Measurements from ENCODE around the gene SPACA5. TPM values are rescaled to one million over a fixed set of nuclear protein-coding genes. Genes with fewer than 3 reads are reported as not detected.
"Not testable (repeated sequence)": the region's sequence is repeated elsewhere in the genome, so short reads cannot be mapped to it uniquely, and the experiment has no call there.

The SPACA5 gene
- not detected for total RNA-seq

- not testable (repeated sequence) for DNase-seq (ENCODE audit: low read depth in 2 of 3, low spot score in 2 of 3)
Observed at GRCh38 chrX:48006688-48007087, at the start of gene SPACA5. Gene SPACA5 (plus strand): TSS chrX:48006988. CDS start chrX:48007803, 815 bp downstream.

DNA sequence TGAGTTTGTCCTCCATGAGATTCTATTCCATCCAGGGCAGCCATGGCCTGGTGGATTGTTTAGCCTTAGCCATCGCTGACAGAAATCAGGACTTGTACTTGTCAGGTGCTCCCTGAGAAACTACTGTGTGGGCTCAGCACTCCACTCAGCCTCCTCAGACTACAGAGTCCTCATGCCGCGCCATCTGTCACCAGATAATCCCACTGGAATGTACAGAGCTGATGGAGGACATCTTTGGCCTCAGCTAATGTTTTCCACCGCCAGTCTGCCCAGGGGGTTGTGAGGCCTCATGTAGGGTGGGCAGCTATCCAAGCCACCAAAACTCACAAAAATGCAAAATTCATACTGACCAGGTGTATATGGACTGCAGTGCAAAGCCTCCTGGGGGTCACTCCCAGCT, 48.6 kb upstream of the SPACA5 start:
- not testable (repeated sequence) for DNase-seq (ENCODE audit: low read depth in 2 of 3, low spot score in 2 of 3)

GRCh38 chrX:47958761-47959342, 47.9 kb upstream of the SPACA5 start:
- DNase-seq (ENCODE audit: low read depth in 2 of 3, low spot score in 2 of 3) = peak in 1 of 3 donors; percentile 61

GRCh38 chrX:47960406-47960805, 46.4 kb upstream of the SPACA5 start:
- peak in 1 of 3 donors; percentile 4 for DNase-seq (ENCODE audit: low read depth in 2 of 3, low spot score in 2 of 3)

GRCh38 chrX:47961830-47962229, 45.0 kb upstream of the SPACA5 start:
- not testable (repeated sequence) for DNase-seq (ENCODE audit: low read depth in 2 of 3, low spot score in 2 of 3)

DNA sequence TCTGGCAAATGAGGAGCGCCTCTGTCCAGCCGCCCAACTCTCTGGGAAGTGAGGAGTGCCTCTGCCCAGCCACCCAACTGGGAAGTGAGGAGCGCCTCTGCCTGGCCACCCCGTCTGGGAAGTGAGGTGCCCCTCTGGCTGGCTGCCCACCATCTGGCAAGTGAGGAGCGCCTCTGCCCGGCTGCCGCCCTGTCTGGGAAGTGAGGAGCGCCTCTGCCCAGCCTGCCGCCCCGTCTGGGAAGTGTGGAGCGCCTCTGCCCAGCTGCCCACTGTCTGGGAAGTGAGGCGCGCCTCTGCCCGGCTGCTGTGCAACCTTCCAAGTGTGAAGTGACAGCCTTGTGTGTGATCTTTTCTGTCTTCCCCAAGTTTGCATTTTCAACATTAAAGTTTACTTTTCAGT, 41.3 kb upstream of the SPACA5 start:
- DNase-seq (ENCODE audit: low read depth in 2 of 3, low spot score in 2 of 3) = not testable (repeated sequence)

DNA sequence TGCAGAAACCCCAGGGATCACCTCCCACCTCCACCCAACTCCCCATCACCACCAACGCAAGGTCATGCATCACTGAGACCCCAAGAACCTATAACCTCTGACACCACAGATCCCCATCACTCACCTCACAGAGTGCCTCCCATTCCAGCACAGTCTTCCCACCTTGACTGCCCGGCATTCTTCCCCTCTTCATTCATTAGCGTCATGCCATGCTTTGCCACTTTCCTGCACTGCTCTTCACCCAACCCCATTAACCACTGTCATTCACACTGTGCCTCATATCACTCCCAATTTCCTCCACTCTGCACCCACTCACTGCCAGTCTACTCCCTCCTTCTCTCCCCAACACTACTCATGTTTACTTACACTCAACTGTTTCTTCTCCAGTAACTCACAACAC, 33.6 kb upstream of the SPACA5 start:
- DNase-seq (ENCODE audit: low read depth in 2 of 3, low spot score in 2 of 3) = no peak

DNA sequence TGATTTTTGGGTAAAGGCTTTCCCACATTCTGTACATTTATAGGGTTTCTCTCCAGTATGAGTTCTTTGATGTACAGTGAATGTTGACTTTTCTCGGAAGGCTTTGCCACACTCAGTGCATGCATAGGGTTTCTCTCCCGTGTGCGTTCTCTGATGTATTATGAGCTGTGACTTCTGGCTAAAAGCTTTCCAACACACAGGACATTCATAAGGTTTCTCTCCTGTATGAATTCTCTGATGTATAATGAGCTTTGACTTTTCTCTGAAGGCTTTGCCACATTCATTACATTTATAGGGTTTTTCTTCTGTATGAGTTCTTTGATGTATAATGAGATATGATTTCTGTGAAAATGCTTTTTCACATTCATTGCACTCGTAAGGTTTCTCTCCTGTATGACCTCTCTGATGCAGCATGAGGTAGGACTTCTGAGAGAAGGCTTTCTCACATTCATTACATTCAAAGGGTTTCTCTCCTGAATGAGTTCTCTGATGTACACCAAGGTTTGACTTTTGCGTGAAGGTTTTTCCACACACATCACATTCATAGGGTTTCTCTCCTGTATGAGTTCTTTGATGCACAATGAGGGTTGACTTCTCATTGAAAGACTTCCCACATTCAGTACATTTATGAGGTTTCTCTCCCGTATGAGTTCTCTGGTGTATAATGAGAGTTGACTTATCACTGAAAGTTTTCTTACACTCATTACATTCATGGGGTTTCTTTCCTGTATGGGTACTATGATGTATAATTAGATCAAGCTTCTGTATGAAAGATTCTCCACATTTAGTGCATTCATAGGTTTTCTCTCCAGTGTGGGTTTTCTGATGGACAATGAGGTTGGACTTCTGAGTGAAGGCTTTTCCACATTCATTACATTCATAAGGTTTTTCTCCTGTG, 30.3 kb upstream of the SPACA5 start:
- no peak for DNase-seq (ENCODE audit: low read depth in 2 of 3, low spot score in 2 of 3)

GRCh38 chrX:47991263-47992094, 15.3 kb upstream of the SPACA5 start:
- no peak for DNase-seq (ENCODE audit: low read depth in 2 of 3, low spot score in 2 of 3)

DNA sequence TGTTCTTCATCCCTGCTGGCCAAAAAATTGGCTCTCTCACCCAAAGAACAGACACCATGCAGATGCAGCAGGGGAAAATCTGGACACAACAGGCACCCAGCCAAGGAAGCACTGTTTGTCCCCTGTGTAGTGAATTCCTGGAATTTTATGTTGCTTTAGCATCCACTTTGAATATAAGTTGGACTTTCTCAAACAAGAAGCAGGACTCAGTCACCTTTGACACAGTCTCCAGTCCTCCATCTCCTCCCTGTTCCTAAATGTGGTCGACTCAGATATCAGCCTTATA, 14.8 kb upstream of the SPACA5 start:
- DNase-seq (ENCODE audit: low read depth in 2 of 3, low spot score in 2 of 3) = no peak

DNA sequence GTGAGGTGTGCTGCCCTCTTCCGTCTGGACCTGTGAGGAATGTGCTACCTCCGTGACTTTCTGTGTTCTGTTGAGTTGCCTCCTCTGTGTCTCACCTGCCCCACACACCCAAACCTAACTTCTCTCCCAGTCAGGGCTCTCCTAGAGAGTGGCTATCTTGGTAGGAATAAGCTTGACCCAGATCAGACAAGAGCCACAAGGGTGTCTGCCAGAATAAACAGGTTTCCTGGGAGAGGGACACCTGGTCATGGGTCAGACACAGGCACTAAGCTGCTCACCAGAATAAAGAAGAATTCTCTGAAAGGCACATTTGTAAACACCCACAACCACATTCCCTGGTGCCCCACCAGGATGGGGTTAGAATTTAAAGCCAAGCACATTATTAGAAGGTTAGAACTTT, 14.1 kb upstream of the SPACA5 start:
- DNase-seq (ENCODE audit: low read depth in 2 of 3, low spot score in 2 of 3) = no peak

- no peak for DNase-seq (ENCODE audit: low read depth in 2 of 3, low spot score in 2 of 3)
Observed at GRCh38 chrX:48001260-48001659, 5.5 kb upstream of the SPACA5 start.

- DNase-seq (ENCODE audit: low read depth in 2 of 3, low spot score in 2 of 3) = no peak
Observed at GRCh38 chrX:48002319-48002718, 4.5 kb upstream of the SPACA5 start.

- no peak for DNase-seq (ENCODE audit: low read depth in 2 of 3, low spot score in 2 of 3)
Observed at GRCh38 chrX:48002929-48003328, 3.9 kb upstream of the SPACA5 start.

DNA sequence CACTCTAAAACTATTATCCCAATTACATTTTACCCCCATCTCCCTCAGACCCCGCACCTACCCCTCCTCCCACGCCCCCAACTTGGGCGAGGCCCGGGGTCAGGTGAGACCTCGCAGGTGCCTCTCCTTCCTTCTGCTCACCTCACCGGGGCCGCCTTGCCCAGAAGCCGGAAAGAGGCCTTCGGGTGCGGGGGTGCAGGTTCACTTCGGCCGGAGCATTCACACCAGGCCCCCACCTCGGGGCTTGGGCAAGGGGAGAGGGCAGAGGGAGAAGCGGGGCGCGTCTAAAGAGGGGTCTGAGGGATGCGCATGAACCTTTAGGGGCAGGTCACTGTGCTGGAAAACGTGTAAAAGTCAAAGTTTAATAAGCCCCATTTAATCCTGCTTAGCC, 3.4 kb upstream of the SPACA5 start:
- DNase-seq (ENCODE audit: low read depth in 2 of 3, low spot score in 2 of 3) = no peak

- DNase-seq (ENCODE audit: low read depth in 2 of 3, low spot score in 2 of 3) = peak; percentile 74 to 98 (median 94)
Observed at GRCh38 chrX:48003758-48004457, 2.9 kb upstream of the SPACA5 start, which contains the start of gene ZNF182. Gene ZNF182 (minus strand): TSS chrX:48003989. CDS start chrX:48002609, 1,380 bp downstream.

- not testable (repeated sequence) for DNase-seq (ENCODE audit: low read depth in 2 of 3, low spot score in 2 of 3)
Observed at GRCh38 chrX:48009445-48009960, 2.7 kb downstream of the SPACA5 start.

GRCh38 chrX:48016583-48017310, 10.0 kb downstream of the SPACA5 start:
- DNase-seq (ENCODE audit: low read depth in 2 of 3, low spot score in 2 of 3) = not testable (repeated sequence)

- DNase-seq (ENCODE audit: low read depth in 2 of 3, low spot score in 2 of 3) = not testable (repeated sequence)
Observed at GRCh38 chrX:48019892-48020291, 13.1 kb downstream of the SPACA5 start.

GRCh38 chrX:48020472-48020871, 13.7 kb downstream of the SPACA5 start:
- peak in 1 of 3 donors; percentile 18 for DNase-seq (ENCODE audit: low read depth in 2 of 3, low spot score in 2 of 3)

Data from hematopoietic multipotent progenitor cell (in vitro differentiated cells).